ENCODE measurements around the gene FGFRL1. TPM values are rescaled to one million over a fixed set of nuclear protein-coding genes. Genes with fewer than 3 reads are reported as not detected.

Gene FGFRL1
- polyA plus RNA-seq, 1 experiment: 11.2 TPM

DNA sequence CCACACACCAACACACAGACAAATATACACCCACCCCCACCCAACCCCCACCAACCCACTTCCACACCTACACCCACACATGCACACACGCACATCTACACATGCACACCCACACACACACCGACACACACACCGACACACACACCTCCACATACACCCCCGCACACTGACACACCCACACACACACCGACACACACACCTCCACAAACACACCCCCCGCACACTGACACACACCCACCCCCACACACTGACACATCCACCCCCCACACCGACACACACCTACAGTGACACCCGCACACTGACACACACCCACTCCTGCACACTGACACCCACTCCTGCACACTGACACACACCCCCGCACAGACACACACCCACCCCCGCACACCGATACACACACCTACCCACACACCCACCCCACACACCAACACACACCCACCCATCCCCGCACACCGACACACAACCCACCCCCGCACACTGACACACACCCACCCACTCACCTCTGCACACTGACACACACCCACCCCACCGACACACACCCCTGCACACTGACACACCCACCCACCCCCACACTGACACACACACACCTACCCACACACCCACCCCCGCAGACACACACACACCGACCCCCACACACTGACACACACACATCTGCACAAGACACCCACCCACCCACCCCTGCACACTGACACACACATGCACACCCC is 31.1 kb downstream of the FGFRL1 start:
- H3K27me3 ChIP-seq (ENCODE audit: control insufficient read depth, insufficient read depth, low read length): no peaks in the 10 kb centered on the region

DNA sequence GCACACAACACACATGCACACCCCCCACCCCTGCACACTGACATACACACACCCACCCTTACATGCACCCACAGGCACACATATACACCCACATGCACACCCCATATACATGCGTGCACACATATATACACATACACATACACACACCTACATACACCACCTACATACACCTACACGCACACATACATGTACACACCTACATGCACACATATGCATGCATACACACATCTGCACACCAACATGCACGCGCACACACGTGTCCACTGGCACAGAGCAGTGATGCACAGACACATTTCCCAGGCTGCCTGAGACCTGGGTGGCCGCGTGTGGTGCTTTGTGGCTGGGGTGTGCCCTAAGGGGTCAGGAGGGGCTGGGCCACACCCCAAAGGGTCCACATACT is 31.7 kb downstream of the FGFRL1 start:
- no peak overlapping the region for H3K4me3 ChIP-seq (ENCODE audit: low read depth, low read length)
- no peak for DNase-seq (ENCODE audit: low read depth, low spot score)
- CTCF ChIA-PET: no interaction called here
- no peaks in the 10 kb centered on the region for H3K27me3 ChIP-seq (ENCODE audit: control insufficient read depth, insufficient read depth, low read length)
- TF ChIP-seq, protein P1, sequence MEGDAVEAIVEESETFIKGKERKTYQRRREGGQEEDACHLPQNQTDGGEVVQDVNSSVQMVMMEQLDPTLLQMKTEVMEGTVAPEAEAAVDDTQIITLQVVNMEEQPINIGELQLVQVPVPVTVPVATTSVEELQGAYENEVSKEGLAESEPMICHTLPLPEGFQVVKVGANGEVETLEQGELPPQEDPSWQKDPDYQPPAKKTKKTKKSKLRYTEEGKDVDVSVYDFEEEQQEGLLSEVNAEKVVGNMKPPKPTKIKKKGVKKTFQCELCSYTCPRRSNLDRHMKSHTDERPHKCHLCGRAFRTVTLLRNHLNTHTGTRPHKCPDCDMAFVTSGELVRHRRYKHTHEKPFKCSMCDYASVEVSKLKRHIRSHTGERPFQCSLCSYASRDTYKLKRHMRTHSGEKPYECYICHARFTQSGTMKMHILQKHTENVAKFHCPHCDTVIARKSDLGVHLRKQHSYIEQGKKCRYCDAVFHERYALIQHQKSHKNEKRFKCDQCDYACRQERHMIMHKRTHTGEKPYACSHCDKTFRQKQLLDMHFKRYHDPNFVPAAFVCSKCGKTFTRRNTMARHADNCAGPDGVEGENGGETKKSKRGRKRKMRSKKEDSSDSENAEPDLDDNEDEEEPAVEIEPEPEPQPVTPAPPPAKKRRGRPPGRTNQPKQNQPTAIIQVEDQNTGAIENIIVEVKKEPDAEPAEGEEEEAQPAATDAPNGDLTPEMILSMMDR (IDR thresholded peaks at IDR 0.05; ENCODE audit: low read depth, low read length): no peak
- H3K27ac ChIP-seq (ENCODE audit: low read depth, low read length): no peak overlapping the region
- no peaks in the 10 kb centered on the region; the same call in 1 of the 2 replicates for H3K9me3 ChIP-seq (ENCODE audit: control insufficient read depth, insufficient read depth, low read length)
- POLR2A ChIA-PET: interaction anchor here (0.6 to 1.9 kb wide), 6 partner anchors 9 to 157 kb away, joined by 3 to 11 read pairs (median 4); partner anchors contain the start of genes FGFRL1 and IDUA

More for the DNA sequence above, 31.1 kb downstream of the FGFRL1 start:
- POLR2A ChIA-PET: no interaction called here
- CTCF ChIA-PET: no interaction called here
- no peak overlapping the region for H3K27ac ChIP-seq (ENCODE audit: low read depth, low read length)
- TF ChIP-seq, protein P1 (IDR thresholded peaks at IDR 0.05; ENCODE audit: low read depth, low read length): no peak
- no peaks in the 10 kb centered on the region; the same call in 1 of the 2 replicates for H3K9me3 ChIP-seq (ENCODE audit: control insufficient read depth, insufficient read depth, low read length)
- no peak for DNase-seq (ENCODE audit: low read depth, low spot score)
- H3K4me3 ChIP-seq (ENCODE audit: low read depth, low read length): no peak overlapping the region

DNA sequence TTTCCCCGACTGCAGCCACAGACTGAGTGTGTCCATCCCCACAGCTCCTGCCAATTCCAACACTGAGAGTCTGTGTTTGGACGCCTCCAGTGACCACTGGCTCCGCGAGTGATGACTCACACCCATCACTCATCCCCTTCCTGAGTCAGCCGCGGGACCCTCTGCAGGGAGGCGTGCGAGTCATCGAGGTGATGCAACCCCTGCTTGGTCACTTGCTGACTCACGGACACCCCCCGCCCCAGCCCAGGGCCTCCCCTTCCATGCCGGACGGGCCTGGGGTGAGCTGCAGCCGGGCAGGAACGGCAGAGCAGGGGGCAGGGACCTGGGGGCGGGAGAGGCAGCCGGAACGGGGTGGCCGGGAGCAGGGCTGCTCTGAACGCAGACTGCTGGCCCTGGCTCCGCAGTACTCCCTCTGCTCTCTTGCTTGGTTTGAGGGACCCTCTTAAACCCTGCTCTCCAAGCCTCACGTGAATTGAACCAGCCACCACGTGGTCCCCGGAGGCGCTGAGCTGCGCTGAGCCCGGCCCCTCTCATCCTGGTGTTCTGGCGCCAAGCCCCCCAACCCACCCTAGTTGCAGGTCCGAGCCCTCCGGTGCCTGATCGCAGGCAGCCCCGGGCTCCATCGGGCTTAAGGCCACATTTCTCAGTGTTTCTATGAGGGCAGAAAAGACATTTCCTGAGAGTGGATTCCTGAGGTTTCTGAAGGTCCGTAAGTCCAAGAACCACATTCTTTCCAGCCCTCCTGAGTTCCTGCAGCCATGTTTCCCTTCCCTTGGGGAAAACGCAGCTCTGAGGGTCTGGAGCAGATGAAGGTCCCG is 32.4 kb downstream of the FGFRL1 start:
- Histone ChIP-seq H3K27ac (ENCODE audit: low read depth, low read length) (peak overlapping the region; percentile 99), H3K4me3 (ENCODE audit: low read depth, low read length) (no peak overlapping the region; the same call in 1 of the 2 replicates), H3K9me3 (ENCODE audit: control insufficient read depth, insufficient read depth, low read length) (no peaks in the 10 kb centered on the region; the same call in 1 of the 2 replicates), H3K27me3 (ENCODE audit: control insufficient read depth, insufficient read depth, low read length) (no peaks in the 10 kb centered on the region)
- TF ChIP-seq, protein P1 (IDR thresholded peaks at IDR 0.05; ENCODE audit: low read depth, low read length): no peak
- peak; percentile 98 for DNase-seq (ENCODE audit: low read depth, low spot score)
- CTCF ChIA-PET: no interaction called here
- POLR2A ChIA-PET: interaction anchor here (0.5 to 1.9 kb wide), 8 partner anchors 9 to 157 kb away, joined by 3 to 11 read pairs (median 4); partner anchors contain the start of genes FGFRL1 and IDUA

DNA sequence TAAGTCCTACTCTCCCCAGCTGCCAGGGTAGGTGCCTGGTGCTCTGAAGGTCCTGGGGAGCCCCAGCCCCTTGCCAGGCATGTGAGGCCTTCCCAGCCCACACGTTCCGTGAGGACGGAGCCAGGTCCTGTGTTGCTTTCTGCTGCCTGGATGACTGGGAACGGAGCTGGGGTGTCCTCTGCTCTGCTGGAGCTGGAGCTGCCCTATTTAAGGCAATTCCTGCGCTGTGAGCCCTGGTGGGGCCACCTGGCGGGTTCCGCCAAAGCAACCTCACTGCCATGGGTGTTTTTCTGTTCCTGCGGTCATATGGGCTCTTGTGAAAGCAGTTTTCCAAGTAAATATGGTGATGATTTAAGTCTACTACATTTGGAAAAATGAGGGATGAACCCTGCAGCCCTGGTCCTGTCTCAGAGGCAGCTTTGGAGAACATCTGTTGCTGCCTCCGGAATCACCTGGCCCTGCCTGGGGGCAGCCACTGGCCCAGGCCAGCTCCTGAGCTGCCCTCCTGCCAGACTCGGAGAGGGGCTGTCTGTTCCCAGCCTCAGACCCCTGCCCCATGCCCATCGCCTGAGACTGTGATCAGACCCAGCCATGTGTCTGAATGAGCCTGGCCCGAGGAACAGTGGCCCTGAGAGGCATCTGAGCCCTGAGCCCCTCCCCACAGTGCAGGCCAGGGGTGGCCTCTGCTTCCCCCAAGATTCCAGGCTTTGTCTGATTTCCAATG is 33.2 kb downstream of the FGFRL1 start:
- TF ChIP-seq, protein P1 (IDR thresholded peaks at IDR 0.05; ENCODE audit: low read depth, low read length): no peak
- DNase-seq (ENCODE audit: low read depth, low spot score): no peak
- Histone ChIP-seq H3K9me3 (ENCODE audit: control insufficient read depth, insufficient read depth, low read length) (no peaks in the 10 kb centered on the region; the same call in 1 of the 2 replicates), H3K27me3 (ENCODE audit: control insufficient read depth, insufficient read depth, low read length) (no peaks in the 10 kb centered on the region), H3K27ac (ENCODE audit: low read depth, low read length) (peak overlapping the region; percentile 99), H3K4me3 (ENCODE audit: low read depth, low read length) (no peak overlapping the region)
- CTCF ChIA-PET: no interaction called here
- POLR2A ChIA-PET: interaction anchor here (0.5 to 1.9 kb wide), 3 partner anchors 11 to 100 kb away, joined by 4 to 11 read pairs (median 5); partner anchors contain the start of gene FGFRL1
